Cardiac fibroblast (primary cell): ENCODE results near the gene SNRNP48.

Experiments used
- DNase-seq, 2 donors: peaks; one replicate each; pipeline versions ENCODE4 v3.0.0 to v3.0.0-alpha.2; 2010; ENCODE audit warnings: low read depth in 2 of 2
- H3K4me3 ChIP-seq, 2 donors: replicated peaks in 1 of 2; 1 replicate in 1 of 2; 2 replicates in 1 of 2; pipeline ENCODE4 v1.5.1; 2011; ENCODE audit warnings: low read depth in 2 of 2, low read length in 2 of 2, mild to moderate bottlenecking in 2 of 2, moderate library complexity in 1 of 2
- CTCF ChIP-seq: IDR thresholded peaks from one replicate; pipeline ENCODE4 v1.5.1; 2011; ENCODE audit warnings: low read depth, mild to moderate bottlenecking, low read length, inconsistent platforms

Gene SNRNP48

GRCh38 chr6:7558781-7559180, 31.2 kb upstream of the SNRNP48 start:
- DNase-seq, result no peak
- H3K4me3 ChIP-seq, result no peak overlapping the region
- TF ChIP-seq CTCF, result no peak

GRCh38 chr6:7559196-7559595, 30.8 kb upstream of the SNRNP48 start:
- H3K4me3 ChIP-seq, result no peak overlapping the region
- DNase-seq, result no peak
- no peak for TF ChIP-seq CTCF

DNA sequence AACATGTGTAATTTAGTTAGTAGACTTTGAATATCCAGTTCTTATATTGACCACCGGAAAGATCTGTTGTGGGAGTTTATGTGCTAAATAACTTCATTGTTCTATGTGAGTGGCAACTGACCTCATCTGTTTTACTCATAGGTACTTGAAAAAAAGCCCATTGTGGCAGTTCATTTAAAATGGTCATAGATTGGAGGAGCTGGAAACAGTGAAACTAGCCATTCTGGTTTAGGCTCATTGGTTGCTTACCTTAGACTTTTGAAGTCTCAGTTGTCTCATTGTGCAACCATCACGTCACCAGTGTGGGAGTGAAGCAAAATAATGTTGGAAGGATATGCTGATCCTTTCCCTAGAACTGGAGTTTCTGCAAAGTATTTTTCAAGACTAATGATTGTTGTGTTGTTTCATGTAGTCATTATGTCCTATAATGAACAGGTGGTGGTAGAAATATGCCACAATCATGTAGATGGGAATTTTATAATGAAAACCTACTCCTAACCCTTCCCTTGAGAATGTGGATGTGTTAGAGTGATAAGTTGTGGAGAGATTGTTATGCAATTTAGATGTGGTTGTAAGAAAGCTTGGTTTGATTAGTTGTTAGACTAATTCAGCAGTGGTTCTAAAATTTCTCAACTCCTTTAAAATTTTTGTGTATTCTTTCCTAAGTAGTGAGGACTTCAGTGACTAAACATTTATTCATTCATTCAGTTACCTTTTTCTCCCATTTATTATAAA, 30.2 kb upstream of the SNRNP48 start:
- H3K4me3 ChIP-seq, result no peak overlapping the region
- no peak for TF ChIP-seq CTCF
- peak in 1 of 2 donors; percentile 35 for DNase-seq

DNA sequence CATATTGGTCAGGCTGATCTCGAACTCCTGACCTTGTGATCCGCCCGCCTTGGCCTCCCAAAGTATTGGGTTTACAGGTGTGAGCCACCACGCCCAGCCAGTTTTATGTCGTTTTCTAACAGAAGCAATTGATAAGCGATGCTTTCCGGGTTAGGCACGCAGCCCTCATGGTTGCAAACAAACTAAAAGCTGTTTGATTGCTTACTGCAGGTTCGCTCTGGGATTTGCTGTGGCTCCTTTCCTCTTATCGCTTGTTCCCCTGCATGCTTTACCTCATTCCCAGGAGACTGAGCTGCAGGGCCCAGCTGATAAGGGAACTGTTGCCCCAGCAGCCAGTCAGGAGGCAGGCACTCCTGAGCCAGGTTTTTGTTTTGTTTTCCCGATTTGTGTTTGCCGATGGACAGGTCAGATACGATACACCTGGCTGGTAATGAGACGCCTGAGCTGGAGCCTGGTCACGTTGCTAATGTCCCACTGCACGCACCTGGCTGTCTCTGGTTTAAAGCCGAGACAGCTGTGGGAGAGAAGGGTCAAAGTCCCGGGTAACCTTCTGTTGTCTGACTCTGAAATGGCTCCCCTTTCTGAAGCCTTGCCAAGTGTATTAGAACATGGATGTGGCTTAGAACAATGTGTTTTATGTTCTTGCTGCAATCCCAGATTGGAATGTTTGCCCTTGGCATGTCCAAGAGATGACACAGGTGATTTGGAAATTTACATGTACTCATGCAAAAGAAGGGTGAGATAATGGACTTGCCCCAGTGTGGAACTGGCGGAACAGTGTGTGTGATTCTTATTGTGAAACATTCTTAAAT, 28.6 kb upstream of the SNRNP48 start:
- no peak for TF ChIP-seq CTCF
- peak; percentile 17 to 56 for DNase-seq
- no peak overlapping the region for H3K4me3 ChIP-seq

- no peak overlapping the region for H3K4me3 ChIP-seq
- no peak for TF ChIP-seq CTCF
- no peak for DNase-seq
These were observed 27.2 kb upstream of the SNRNP48 start for GRCh38 chr6:7562769-7563168.

DNA sequence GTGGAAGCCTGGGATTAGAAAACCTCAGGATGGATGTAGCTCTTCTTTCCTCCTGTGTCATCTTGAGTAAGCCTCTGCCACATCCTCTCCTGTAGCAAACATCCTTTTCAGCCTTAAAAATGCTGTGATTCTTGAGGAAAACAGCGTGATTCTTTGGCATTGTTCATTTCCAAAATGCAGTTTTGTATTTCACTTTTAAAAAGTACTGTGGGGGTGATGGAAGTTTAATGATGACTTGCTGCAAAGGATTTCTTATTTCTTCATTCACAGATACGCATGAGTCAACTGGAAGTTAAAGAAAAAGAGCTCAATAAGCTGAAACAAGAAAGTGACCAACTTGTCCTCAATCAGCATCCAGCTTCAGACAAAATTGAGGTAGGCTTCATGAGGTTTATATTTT, 23.9 kb upstream of the SNRNP48 start:
- TF ChIP-seq CTCF, result no peak
- DNase-seq, result peak in 1 of 2 donors; percentile 55
- H3K4me3 ChIP-seq, result no peak overlapping the region
